Endodermal cell (in vitro differentiated cells): Measurements from ENCODE around the gene GAPDH. TPM values are rescaled to one million over a fixed set of nuclear protein-coding genes. Genes with fewer than 3 reads are reported as not detected.

Experiments
- DNase-seq: peaks from one replicate; pipeline ENCODE4 v3.0.0-alpha.2; 2017
- H3K27ac ChIP-seq: 2 replicates; pipeline ENCODE4 v1.5.1; 2013; ENCODE audit warnings: mild to moderate bottlenecking, low read depth, low read length, moderate library complexity
- H3K27me3 ChIP-seq: 2 replicates; pipeline ENCODE4 v1.6.1; 2013; ENCODE audit warnings: mild to moderate bottlenecking, low read length, moderate library complexity; ENCODE audit not compliant: insufficient read depth, control insufficient read depth, poor library complexity, severe bottlenecking
- H3K36me3 ChIP-seq: 2 replicates; pipeline ENCODE4 v1.7.0; 2013; ENCODE audit warnings: mild to moderate bottlenecking, low read length, moderate library complexity; ENCODE audit not compliant: control insufficient read depth, insufficient read depth
- H3K4me1 ChIP-seq: one replicate; pipeline ENCODE4 v1.7.0; 2013; ENCODE audit warnings: low read length; ENCODE audit not compliant: control insufficient read depth, insufficient read depth
- H3K4me3 ChIP-seq: 2 replicates; pipeline ENCODE4 v1.5.1; 2013; ENCODE audit warnings: mild to moderate bottlenecking, low read length, moderate library complexity
- H3K9ac ChIP-seq: 2 replicates; pipeline ENCODE4 v1.6.1; 2013; ENCODE audit warnings: mild to moderate bottlenecking, low read length, moderate library complexity; ENCODE audit not compliant: poor library complexity, severe bottlenecking; ENCODE audit errors: extremely low read depth
- H3K9me3 ChIP-seq: 2 replicates; pipeline ENCODE4 v1.6.1; 2013; ENCODE audit warnings: mild to moderate bottlenecking, low read length, moderate library complexity; ENCODE audit not compliant: control insufficient read depth
- H3K27ac Mint-ChIP-seq: 2 replicates; pipeline ENCODE4 v1.8.0; 2020; ENCODE audit warnings: mixed read lengths
- H3K27me3 Mint-ChIP-seq: 2 replicates; pipeline ENCODE4 v1.8.0; 2021; ENCODE audit warnings: mild to moderate bottlenecking, mixed read lengths; ENCODE audit not compliant: insufficient read depth
- H3K36me3 Mint-ChIP-seq: 2 replicates; pipeline ENCODE4 v1.8.0; 2020; ENCODE audit warnings: low read depth, mixed read lengths
- H3K4me1 Mint-ChIP-seq: 2 replicates; pipeline ENCODE4 v1.8.0; 2020; ENCODE audit warnings: mixed read lengths
- H3K4me3 Mint-ChIP-seq: 2 replicates; pipeline ENCODE4 v1.8.0; 2020; ENCODE audit warnings: mild to moderate bottlenecking, moderate library complexity, mixed read lengths
- H3K9me3 Mint-ChIP-seq: 2 replicates; pipeline ENCODE4 v1.8.0; 2020; ENCODE audit warnings: mild to moderate bottlenecking, mixed read lengths
- WGBS, 2 experiments: methylation state at CpG; one replicate each; pipeline versions ENCODE4 v1.1.5 to v1.1.7; 2013; ENCODE audit warnings: missing lambda C conversion rate in 2 of 2, mixed read lengths in 1 of 2; ENCODE audit not compliant: insufficient coverage in 1 of 2, insufficient read length in 1 of 2; 5-methylcytosine and 5-hydroxymethylcytosine counted together
- total RNA-seq, 2 donors: library from RNA; stranded (reverse); fragmentation: NEBNext Ultra II Directional in 1 of 2; extraction: Animal tissue kit (Norgen Biotek cat#: 25700) in 1 of 2; gene quantifications; 2 replicates in 1 of 2; 3 replicates in 1 of 2; pipeline ENCODE4 v1.2.1, GENCODE V29; 2021
- TF ChIP-seq, protein P1 (sequence below): fragments of 200-600 bp; sonication (generic); conservative IDR thresholded peaks from 2 replicates; pipeline ENCODE4 v1.5.0; 2021; ENCODE audit warnings: antibody characterized with exemption, mild to moderate bottlenecking

Gene GAPDH
- total RNA-seq, 2 donors from 2014 or later: 2,848 to 5,273 TPM

DNA sequence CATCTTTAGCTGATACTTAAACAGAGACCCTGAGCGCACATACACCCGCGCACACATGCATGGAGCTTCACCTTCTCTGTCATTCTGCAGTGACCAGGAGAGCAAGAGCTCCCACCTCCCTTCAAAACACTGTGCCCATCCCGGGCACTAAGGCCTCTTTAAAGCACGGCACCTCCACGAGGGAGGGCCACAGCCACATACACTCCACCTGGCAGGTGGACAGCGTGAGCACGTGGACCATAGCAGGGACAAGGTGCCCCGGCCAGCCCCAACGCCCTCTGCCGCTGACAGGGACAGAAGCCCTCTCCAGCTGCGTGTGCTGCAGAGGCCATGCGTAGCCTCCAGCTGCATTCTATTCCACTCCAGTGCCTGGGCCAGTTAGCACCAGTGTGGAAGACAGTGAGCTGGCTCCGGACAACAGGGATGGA is 5.4 kb downstream of the GAPDH start:
- no peaks in the 10 kb centered on the region for H3K9me3 ChIP-seq
- no peak overlapping the region for H3K9ac ChIP-seq
- Mint-ChIP-seq H3K36me3 (peaks cover 69% of the 10 kb centered on the region), H3K27me3 (no peaks in the 10 kb centered on the region), H3K9me3 (peaks cover 2% of the 10 kb centered on the region), H3K4me1 (peaks cover 45% of the 10 kb centered on the region), H3K27ac (peak overlapping the region; percentile 10), H3K4me3 (peak overlapping the region; percentile 37)
- H3K4me1 ChIP-seq: peaks cover 18% of the 10 kb centered on the region
- WGBS, 2 experiments: 88 to 90% methylated on average over 10 to 14 of the region's 14 CpGs
- TF ChIP-seq, protein P1, sequence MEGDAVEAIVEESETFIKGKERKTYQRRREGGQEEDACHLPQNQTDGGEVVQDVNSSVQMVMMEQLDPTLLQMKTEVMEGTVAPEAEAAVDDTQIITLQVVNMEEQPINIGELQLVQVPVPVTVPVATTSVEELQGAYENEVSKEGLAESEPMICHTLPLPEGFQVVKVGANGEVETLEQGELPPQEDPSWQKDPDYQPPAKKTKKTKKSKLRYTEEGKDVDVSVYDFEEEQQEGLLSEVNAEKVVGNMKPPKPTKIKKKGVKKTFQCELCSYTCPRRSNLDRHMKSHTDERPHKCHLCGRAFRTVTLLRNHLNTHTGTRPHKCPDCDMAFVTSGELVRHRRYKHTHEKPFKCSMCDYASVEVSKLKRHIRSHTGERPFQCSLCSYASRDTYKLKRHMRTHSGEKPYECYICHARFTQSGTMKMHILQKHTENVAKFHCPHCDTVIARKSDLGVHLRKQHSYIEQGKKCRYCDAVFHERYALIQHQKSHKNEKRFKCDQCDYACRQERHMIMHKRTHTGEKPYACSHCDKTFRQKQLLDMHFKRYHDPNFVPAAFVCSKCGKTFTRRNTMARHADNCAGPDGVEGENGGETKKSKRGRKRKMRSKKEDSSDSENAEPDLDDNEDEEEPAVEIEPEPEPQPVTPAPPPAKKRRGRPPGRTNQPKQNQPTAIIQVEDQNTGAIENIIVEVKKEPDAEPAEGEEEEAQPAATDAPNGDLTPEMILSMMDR: no peak
- no peaks in the 10 kb centered on the region for H3K27me3 ChIP-seq
- no peak overlapping the region for H3K4me3 ChIP-seq
- DNase-seq: peak; percentile 66
- no peak overlapping the region for H3K27ac ChIP-seq
- H3K36me3 ChIP-seq: peaks cover 59% of the 10 kb centered on the region

DNA sequence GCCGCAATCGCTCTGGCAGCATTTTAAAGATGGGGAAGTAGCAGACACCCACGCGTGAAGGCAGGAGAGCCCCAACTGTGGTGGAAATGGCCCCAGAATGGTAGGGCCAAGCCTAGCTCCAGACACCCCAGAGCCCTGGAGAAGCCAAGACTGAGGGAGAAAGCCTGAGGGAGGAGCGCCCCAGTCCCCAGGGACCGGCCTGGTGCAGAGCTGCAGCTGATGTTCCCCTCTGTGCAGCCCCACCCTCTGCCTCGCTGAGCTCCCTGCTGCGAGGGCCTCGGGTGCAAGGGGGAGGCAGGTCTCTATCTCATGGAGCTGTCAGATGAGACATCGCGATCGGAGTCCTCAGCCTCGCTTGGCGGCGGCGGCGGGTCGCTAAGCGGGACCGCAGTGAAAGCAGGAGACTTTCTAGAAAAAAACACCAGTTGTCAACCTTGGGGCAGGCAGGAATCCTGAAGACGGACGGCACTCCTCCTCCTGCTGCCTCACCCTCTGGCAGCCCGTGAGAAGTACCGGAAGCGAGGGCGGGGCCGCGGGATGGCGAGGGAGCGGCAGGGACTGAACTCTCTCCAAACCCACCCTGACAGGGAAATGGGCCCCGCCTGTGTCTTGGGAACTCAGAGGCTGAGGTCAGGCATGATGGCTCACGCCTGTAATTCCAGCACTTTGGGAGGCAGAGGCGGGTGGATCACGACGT is 6.0 kb downstream of the GAPDH start:
- peaks cover 45% of the 10 kb centered on the region for H3K4me1 Mint-ChIP-seq
- Histone ChIP-seq H3K27me3 (no peaks in the 10 kb centered on the region), H3K27ac (no peak overlapping the region), H3K4me3 (no peak overlapping the region), H3K9me3 (no peaks in the 10 kb centered on the region), H3K4me1 (peaks cover 18% of the 10 kb centered on the region), H3K36me3 (peaks cover 56% of the 10 kb centered on the region), H3K9ac (no peak overlapping the region)
- peak; percentile 99 for DNase-seq
- peaks cover 67% of the 10 kb centered on the region for H3K36me3 Mint-ChIP-seq
- peaks cover 2% of the 10 kb centered on the region for H3K9me3 Mint-ChIP-seq
- TF ChIP-seq, protein P1: no peak
- peak overlapping the region; percentile 10 for H3K27ac Mint-ChIP-seq
- WGBS, 2 experiments: 37 to 39% methylated on average over 30 to 35 of the region's 35 CpGs
- H3K27me3 Mint-ChIP-seq: no peaks in the 10 kb centered on the region
- peak overlapping the region; percentile 37 for H3K4me3 Mint-ChIP-seq

DNA sequence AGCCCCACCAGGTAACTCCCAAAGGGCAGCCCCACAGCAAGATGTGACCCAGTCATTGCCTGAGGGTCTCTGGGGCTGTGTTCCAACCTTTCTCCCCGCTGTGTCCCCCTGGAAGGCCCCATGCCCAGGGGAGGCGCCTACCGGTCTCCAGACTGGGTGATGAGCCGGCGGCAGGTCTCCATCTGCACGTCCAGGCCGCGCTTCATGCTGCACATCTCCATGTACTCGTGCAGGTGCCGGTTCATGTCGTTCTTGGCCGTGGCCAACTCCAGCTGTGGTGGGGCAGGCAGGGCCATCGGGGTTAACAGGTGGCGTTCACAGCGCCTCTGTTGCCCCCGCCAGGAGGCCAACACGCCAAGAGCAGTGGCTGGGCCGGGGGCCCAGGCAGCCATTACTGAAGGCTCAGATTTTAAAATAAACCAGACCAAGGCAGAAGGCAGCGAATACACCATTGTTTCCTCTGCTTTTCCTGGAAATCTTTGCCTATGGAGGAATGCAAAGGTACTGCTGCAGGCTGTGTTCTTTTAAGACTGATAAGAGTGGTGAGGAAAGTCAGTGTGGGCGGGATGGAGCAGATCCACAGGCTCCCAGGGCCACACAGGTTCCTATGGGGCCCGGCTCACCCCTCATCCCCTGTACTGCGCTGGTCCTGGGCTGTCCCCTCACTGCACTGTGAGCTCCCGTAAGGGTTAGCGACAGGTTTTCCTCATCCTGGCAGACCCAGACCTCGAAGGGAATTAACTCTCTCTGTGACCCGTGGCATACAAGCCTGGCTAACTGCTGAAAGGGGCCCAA is 7.3 kb downstream of the GAPDH start:
- peak overlapping the region; percentile 10 for H3K27ac Mint-ChIP-seq
- H3K9me3 Mint-ChIP-seq: peaks cover 2% of the 10 kb centered on the region
- no peak overlapping the region for H3K4me3 ChIP-seq
- TF ChIP-seq, protein P1: no peak
- peak overlapping the region; percentile 42 for H3K27ac ChIP-seq
- H3K4me3 Mint-ChIP-seq: no peak overlapping the region
- H3K9ac ChIP-seq: peak overlapping the region; percentile 30
- H3K4me1 ChIP-seq: peaks cover 18% of the 10 kb centered on the region
- DNase-seq: peak; percentile 50
- peaks cover 52% of the 10 kb centered on the region for H3K36me3 ChIP-seq
- no peaks in the 10 kb centered on the region for H3K9me3 ChIP-seq
- 88 to 94% methylated on average over 18 to 26 of the region's 26 CpGs for WGBS, 2 experiments
- H3K27me3 ChIP-seq: no peaks in the 10 kb centered on the region
- H3K4me1 Mint-ChIP-seq: peaks cover 39% of the 10 kb centered on the region
- no peaks in the 10 kb centered on the region for H3K27me3 Mint-ChIP-seq
- peaks cover 66% of the 10 kb centered on the region for H3K36me3 Mint-ChIP-seq
